DND-41 (cell line): ENCODE results near the gene ATP10A.

ENCODE experiments used
- ATAC-seq: fragments of 200-7000 bp; cut with Tn5 transposase; 3 replicates; pipeline ENCODE4 v1.9.1; 2021; ENCODE audit warnings: low read depth; ENCODE audit not compliant: insufficient read depth
- DNase-seq: peaks from one replicate; pipeline ENCODE4 v3.0.0-alpha.2; 2020
- H2AFZ ChIP-seq: 2 replicates; pipeline ENCODE4 v1.6.0; 2012; ENCODE audit warnings: low read depth, low read length
- H3K27ac ChIP-seq: 2 replicates; pipeline ENCODE4 v1.5.1; 2012; ENCODE audit warnings: low read length, inconsistent platforms
- H3K27me3 ChIP-seq: fragments of 200-600 bp; sonication (generic); 2 replicates; pipeline ENCODE4 v1.6.0; 2012; ENCODE audit warnings: low read length, mild to moderate bottlenecking, inconsistent platforms; ENCODE audit not compliant: insufficient read depth, poor library complexity
- H3K36me3 ChIP-seq: 2 replicates; pipeline ENCODE4 v1.5.1; 2012; ENCODE audit warnings: low read length, inconsistent platforms; ENCODE audit not compliant: insufficient read depth
- H3K4me1 ChIP-seq: 2 replicates; pipeline ENCODE4 v1.5.1; 2012; ENCODE audit warnings: mild to moderate bottlenecking, low read length; ENCODE audit not compliant: insufficient read depth
- H3K4me2 ChIP-seq: 2 replicates; pipeline ENCODE4 v1.6.0; 2012; ENCODE audit warnings: mild to moderate bottlenecking, moderate library complexity, low read length, inconsistent platforms; ENCODE audit not compliant: insufficient read depth
- H3K4me3 ChIP-seq, 2 experiments: fragments of 200-600 bp in 1 of 2; shearing (Covaris generic) in 1 of 2; 2 replicates each; pipeline ENCODE4 v1.5.1; 2012 to 2016; ENCODE audit warnings: inconsistent platforms in 2 of 2, low read length in 2 of 2, mild to moderate bottlenecking in 2 of 2, low read depth in 1 of 2, moderate library complexity in 1 of 2
- H3K79me2 ChIP-seq: 2 replicates; pipeline ENCODE4 v1.6.0; 2012; ENCODE audit warnings: low read length, inconsistent platforms; ENCODE audit not compliant: insufficient read depth
- H3K9ac ChIP-seq: 2 replicates; pipeline ENCODE4 v1.6.0; 2012; ENCODE audit warnings: low read depth, mild to moderate bottlenecking, inconsistent platforms, low read length, moderate library complexity
- H3K9me3 ChIP-seq: 2 replicates; pipeline ENCODE4 v1.5.1; 2012; ENCODE audit warnings: low read length, moderate library complexity, mild to moderate bottlenecking, inconsistent platforms; ENCODE audit not compliant: insufficient read depth, severe bottlenecking
- H4K20me1 ChIP-seq: 2 replicates; pipeline ENCODE4 v1.6.0; 2012; ENCODE audit warnings: low read length; ENCODE audit not compliant: insufficient read depth
- CTCF ChIP-seq: IDR thresholded peaks from 2 replicates; pipeline ENCODE4 v1.5.1; 2012; ENCODE audit warnings: borderline replicate concordance, low read length, moderate library complexity, mild to moderate bottlenecking; ENCODE audit not compliant: poor library complexity, severe bottlenecking; ENCODE audit errors: extremely low read depth
- EZH2 ChIP-seq: IDR thresholded peaks from 3 replicates; pipeline ENCODE4 v1.6.1; 2012; ENCODE audit warnings: borderline replicate concordance, low read depth, mild to moderate bottlenecking, moderate library complexity, low read length, inconsistent platforms; ENCODE audit not compliant: severe bottlenecking

ATP10A gene

DNA sequence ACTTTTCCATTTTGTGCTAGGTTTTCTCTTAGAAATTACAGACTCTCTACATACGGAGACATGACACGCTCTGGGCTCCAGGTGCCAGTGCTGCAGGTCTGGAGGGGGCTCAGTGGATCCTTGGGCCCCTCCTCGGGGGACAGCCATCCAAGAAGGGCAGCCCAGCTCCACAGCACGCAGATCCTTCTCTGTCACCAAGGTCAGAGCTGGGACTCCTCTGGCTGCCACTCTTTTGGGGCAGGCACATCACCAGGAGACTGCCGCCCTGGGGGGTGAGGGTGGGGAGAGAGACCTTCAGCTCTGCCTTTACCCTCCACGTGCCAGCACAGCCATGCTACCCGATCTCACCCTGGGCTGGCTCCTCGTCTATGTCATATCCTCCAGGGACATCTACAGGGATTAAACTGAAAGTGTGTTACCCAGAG lies 65.6 kb downstream of the ATP10A start:
- Histone ChIP-seq H3K27me3 (no peaks in the 10 kb centered on the region), H3K9me3 (no peaks in the 10 kb centered on the region), H4K20me1 (no peaks in the 10 kb centered on the region), H3K4me1 (no peaks in the 10 kb centered on the region), H3K4me2 (no peak overlapping the region), H3K27ac (no peak overlapping the region), H3K4me3 (no peak overlapping the region), H3K9ac (no peak overlapping the region), H3K36me3 (no peaks in the 10 kb centered on the region), H2AFZ (no peak overlapping the region), H3K79me2 (no peaks in the 10 kb centered on the region)
- DNase-seq, result no peak
- ATAC-seq, result no peak
- no peak for TF ChIP-seq EZH2
- TF ChIP-seq CTCF, result no peak

- no peaks in the 10 kb centered on the region for H3K9me3 ChIP-seq
- no peaks in the 10 kb centered on the region for H3K36me3 ChIP-seq
- no peaks in the 10 kb centered on the region for H3K27me3 ChIP-seq
- TF ChIP-seq CTCF, result no peak
- TF ChIP-seq EZH2, result no peak
- no peak overlapping the region for H3K4me3 ChIP-seq
- no peak overlapping the region for H3K9ac ChIP-seq
- no peak overlapping the region for H3K4me2 ChIP-seq
- H2AFZ ChIP-seq, result no peak overlapping the region
- ATAC-seq (no peak), DNase-seq (no peak)
- H3K4me1 ChIP-seq, result no peaks in the 10 kb centered on the region
- no peaks in the 10 kb centered on the region for H4K20me1 ChIP-seq
- no peaks in the 10 kb centered on the region for H3K79me2 ChIP-seq
- H3K27ac ChIP-seq, result no peak overlapping the region
These were observed 66.1 kb downstream of the ATP10A start for GRCh38 chr15:25797035-25797434.

- no peaks in the 10 kb centered on the region for H3K27me3 ChIP-seq
- no peak overlapping the region for H3K27ac ChIP-seq
- H2AFZ ChIP-seq, result no peak overlapping the region
- no peak for ATAC-seq
- no peak overlapping the region for H3K4me3 ChIP-seq
- no peaks in the 10 kb centered on the region for H3K36me3 ChIP-seq
- no peaks in the 10 kb centered on the region for H4K20me1 ChIP-seq
- H3K9ac ChIP-seq, result no peak overlapping the region
- TF ChIP-seq EZH2 (no peak), CTCF (no peak)
- no peaks in the 10 kb centered on the region for H3K79me2 ChIP-seq
- no peaks in the 10 kb centered on the region for H3K9me3 ChIP-seq
- no peaks in the 10 kb centered on the region for H3K4me1 ChIP-seq
- no peak for DNase-seq
- H3K4me2 ChIP-seq, result no peak overlapping the region
These were observed 66.7 kb downstream of the ATP10A start for GRCh38 chr15:25796395-25796794.

GRCh38 chr15:25795712-25796111 lies 67.4 kb downstream of the ATP10A start:
- TF ChIP-seq EZH2 (no peak), CTCF (no peak)
- no peaks in the 10 kb centered on the region for H4K20me1 ChIP-seq
- H3K4me1 ChIP-seq, result no peaks in the 10 kb centered on the region
- no peaks in the 10 kb centered on the region for H3K27me3 ChIP-seq
- no peak overlapping the region for H3K4me2 ChIP-seq
- no peaks in the 10 kb centered on the region for H3K79me2 ChIP-seq
- H3K4me3 ChIP-seq, result no peak overlapping the region
- no peak overlapping the region for H3K27ac ChIP-seq
- H3K9ac ChIP-seq, result no peak overlapping the region
- no peak for DNase-seq
- no peaks in the 10 kb centered on the region for H3K36me3 ChIP-seq
- no peaks in the 10 kb centered on the region for H3K9me3 ChIP-seq
- no peak overlapping the region for H2AFZ ChIP-seq
- ATAC-seq, result no peak
